Natural killer cell treated with Interleukin-12 subunit alpha and Interleukin-12 subunit beta and Interleukin-15 and Interleukin-18, amount 100 ng/mL, for 72 hours (primary cell): ENCODE data around the gene IL24. TPM values are rescaled to one million over a fixed set of nuclear protein-coding genes. Genes with fewer than 3 reads are reported as not detected.
"Not testable (repeated sequence)": the region's sequence is repeated elsewhere in the genome, so short reads cannot be mapped to it uniquely, and the experiment has no call there.

Experiments
- ATAC-seq, 2 donors: fragments of 150-1000 bp; cut with Tn5 transposase in 1 of 2; sonication (Bioruptor Pico), chemical (Tn5 transposase) in 1 of 2; 2 replicates each; pipeline ENCODE4 v1.10.0; 2021
- DNase-seq: peaks from one replicate; pipeline ENCODE4 v3.0.0; 2022; ENCODE audit warnings: low spot score
- H3K27ac Mint-ChIP-seq, 2 donors: 1 replicate in 1 of 2; 2 replicates in 1 of 2; pipeline ENCODE4 v1.8.0; 2022; ENCODE audit warnings: mixed read lengths in 2 of 2, mild to moderate bottlenecking in 1 of 2, moderate library complexity in 1 of 2
- H3K27me3 Mint-ChIP-seq, 2 donors: 1 replicate in 1 of 2; 2 replicates in 1 of 2; pipeline ENCODE4 v1.8.0; 2022; ENCODE audit warnings: mixed read lengths in 2 of 2
- H3K36me3 Mint-ChIP-seq: one replicate; pipeline ENCODE4 v1.8.0; 2022; ENCODE audit warnings: mixed read lengths
- H3K4me1 Mint-ChIP-seq, 2 donors: 1 replicate in 1 of 2; 2 replicates in 1 of 2; pipeline ENCODE4 v1.8.0; 2022; ENCODE audit warnings: low read depth in 2 of 2, mixed read lengths in 2 of 2, mild to moderate bottlenecking in 1 of 2
- H3K4me3 Mint-ChIP-seq: one replicate; pipeline ENCODE4 v1.8.0; 2022; ENCODE audit warnings: mixed read lengths
- H3K9me3 Mint-ChIP-seq: 2 replicates; pipeline ENCODE4 v1.8.0; 2022; ENCODE audit warnings: mixed read lengths
- total RNA-seq, 2 donors: library from RNA; stranded (reverse); gene quantifications; one replicate each; pipeline ENCODE4 v1.2.3, GENCODE V29; 2022

Gene IL24
- total RNA-seq, 2 donors from 2014 or later, result not detected

GRCh38 chr1:206915030-206915735, 17.9 kb downstream of the IL24 start:
- no peak for ATAC-seq
- Mint-ChIP-seq H3K4me1 (peaks cover 71 to 75% of the 10 kb centered on the region in 2 donors), H3K4me3 (peak overlapping the region; percentile 20), H3K9me3 (no peaks in the 10 kb centered on the region), H3K36me3 (no peaks in the 10 kb centered on the region), H3K27ac (peak overlapping the region; percentile 56 to 66), H3K27me3 (no peaks in the 10 kb centered on the region)
- DNase-seq, result no peak

- Mint-ChIP-seq H3K4me3 (peak overlapping the region; percentile 20), H3K27ac (peak overlapping the region; percentile 56 to 66), H3K27me3 (no peaks in the 10 kb centered on the region), H3K9me3 (no peaks in the 10 kb centered on the region), H3K4me1 (peaks cover 77 to 80% of the 10 kb centered on the region in 2 donors), H3K36me3 (no peaks in the 10 kb centered on the region)
- ATAC-seq (peak in 1 of 2 donors; percentile 29), DNase-seq (no peak)
These were observed 18.9 kb downstream of the IL24 start for GRCh38 chr1:206916000-206916709.

- ATAC-seq (no peak), DNase-seq (no peak)
- H3K9me3 Mint-ChIP-seq, result no peaks in the 10 kb centered on the region
- H3K4me3 Mint-ChIP-seq, result peak overlapping the region; percentile 55
- H3K27ac Mint-ChIP-seq, result peak overlapping the region; percentile 56 to 78
- H3K4me1 Mint-ChIP-seq, result peaks cover 69 to 76% of the 10 kb centered on the region in 2 donors
- no peaks in the 10 kb centered on the region for H3K27me3 Mint-ChIP-seq
- H3K36me3 Mint-ChIP-seq, result no peaks in the 10 kb centered on the region
These were observed 20.8 kb downstream of the IL24 start for GRCh38 chr1:206918076-206918475.

GRCh38 chr1:206921772-206922265, 24.6 kb downstream of the IL24 start, which contains the start of gene FCMR:
TSS of gene FCMR (minus strand) at chr1:206921941. CDS start at chr1:206921854, 87 bp downstream.
- H3K4me3 Mint-ChIP-seq, result no peak within 1 kb of the TSS
- H3K36me3 Mint-ChIP-seq, result no peaks in the 10 kb centered on the region
- H3K27ac Mint-ChIP-seq, result no peak within 1 kb of the TSS
- H3K4me1 Mint-ChIP-seq, result peaks cover 37 to 46% of the 10 kb centered on the region in 2 donors
- ATAC-seq, result peak; percentile 38 to 43
- H3K9me3 Mint-ChIP-seq, result no peaks in the 10 kb centered on the region
- no peaks in the 10 kb centered on the region for H3K27me3 Mint-ChIP-seq
- DNase-seq, result peak; percentile 74

- H3K27ac Mint-ChIP-seq, result no peak overlapping the region
- H3K36me3 Mint-ChIP-seq, result no peaks in the 10 kb centered on the region
- H3K4me3 Mint-ChIP-seq, result no peak overlapping the region
These were observed 25.3 kb downstream of the IL24 start for GRCh38 chr1:206922524-206922923.

GRCh38 chr1:206923009-206923960, 26.0 kb downstream of the IL24 start:
- Mint-ChIP-seq H3K27ac (no peak overlapping the region), H3K27me3 (no peaks in the 10 kb centered on the region), H3K9me3 (no peaks in the 10 kb centered on the region), H3K36me3 (no peaks in the 10 kb centered on the region), H3K4me3 (no peak overlapping the region), H3K4me1 (peaks cover 27 to 33% of the 10 kb centered on the region in 2 donors)
- ATAC-seq, result peak in 1 of 2 donors; percentile 39
- DNase-seq, result no peak

More at GRCh38 chr1:206922524-206922923, 25.3 kb downstream of the IL24 start:
- peaks cover 34 to 40% of the 10 kb centered on the region in 2 donors for H3K4me1 Mint-ChIP-seq
- ATAC-seq (no peak), DNase-seq (no peak)
- H3K9me3 Mint-ChIP-seq, result no peaks in the 10 kb centered on the region
- H3K27me3 Mint-ChIP-seq, result no peaks in the 10 kb centered on the region

GRCh38 chr1:206923961-206924557, 26.8 kb downstream of the IL24 start:
- peaks cover 23 to 30% of the 10 kb centered on the region in 2 donors for H3K4me1 Mint-ChIP-seq
- H3K36me3 Mint-ChIP-seq, H3K27me3 Mint-ChIP-seq, H3K9me3 Mint-ChIP-seq, H3K4me3 Mint-ChIP-seq, DNase-seq, H3K27ac Mint-ChIP-seq: not testable (repeated sequence)
- ATAC-seq, result peak in 1 of 2 donors; percentile 36

GRCh38 chr1:206924592-206925105, 27.4 kb downstream of the IL24 start:
- Mint-ChIP-seq H3K27ac (no peak overlapping the region), H3K36me3 (no peaks in the 10 kb centered on the region), H3K27me3 (no peaks in the 10 kb centered on the region), H3K9me3 (no peaks in the 10 kb centered on the region), H3K4me1 (peaks cover 24 to 32% of the 10 kb centered on the region in 2 donors), H3K4me3 (no peak overlapping the region)
- ATAC-seq, result peak in 1 of 2 donors; percentile 18
- no peak for DNase-seq

GRCh38 chr1:206925106-206925736, 28.0 kb downstream of the IL24 start:
- Mint-ChIP-seq H3K4me1 (peaks cover 26 to 32% of the 10 kb centered on the region in 2 donors), H3K27me3 (no peaks in the 10 kb centered on the region), H3K27ac (no peak overlapping the region), H3K4me3 (no peak overlapping the region), H3K36me3 (no peaks in the 10 kb centered on the region), H3K9me3 (no peaks in the 10 kb centered on the region)
- ATAC-seq, result peak; percentile 90 to 93
- DNase-seq, result peak; percentile 86

- Mint-ChIP-seq H3K9me3 (no peaks in the 10 kb centered on the region), H3K36me3 (no peaks in the 10 kb centered on the region), H3K4me1 (peaks cover 25 to 32% of the 10 kb centered on the region in 2 donors), H3K27me3 (no peaks in the 10 kb centered on the region), H3K27ac (no peak overlapping the region), H3K4me3 (no peak overlapping the region)
- DNase-seq (no peak), ATAC-seq (no peak)
These were observed 29.0 kb downstream of the IL24 start for GRCh38 chr1:206926286-206926685.

GRCh38 chr1:206929524-206929923, 32.3 kb downstream of the IL24 start:
- ATAC-seq, result no peak
- Mint-ChIP-seq H3K27me3 (no peaks in the 10 kb centered on the region), H3K4me3 (peak overlapping the region; percentile 39), H3K27ac (peak overlapping the region; percentile 84 to 93), H3K4me1 (peaks cover 19 to 22% of the 10 kb centered on the region in 2 donors), H3K9me3 (no peaks in the 10 kb centered on the region), H3K36me3 (no peaks in the 10 kb centered on the region)
- no peak for DNase-seq

- H3K27me3 Mint-ChIP-seq, result no peaks in the 10 kb centered on the region
- H3K4me3 Mint-ChIP-seq, result peak overlapping the region; percentile 57
- H3K27ac Mint-ChIP-seq, result peak overlapping the region; percentile 84 to 93
- no peaks in the 10 kb centered on the region for H3K9me3 Mint-ChIP-seq
- DNase-seq, result peak; percentile 65
- ATAC-seq, result peak; percentile 78 to 79
- H3K4me1 Mint-ChIP-seq, result peaks cover 19 to 22% of the 10 kb centered on the region in 2 donors
- H3K36me3 Mint-ChIP-seq, result no peaks in the 10 kb centered on the region
These were observed 33.1 kb downstream of the IL24 start for GRCh38 chr1:206930210-206930798.
